CD8-positive, alpha-beta memory T cell (primary cell): ENCODE data around the gene USF2. TPM values are rescaled to one million over a fixed set of nuclear protein-coding genes. Genes with fewer than 3 reads are reported as not detected.

ENCODE experiments used
- CTCF ChIA-PET: fragments of 350-600 bp; sonication (Branson Sonifier 250); formaldehyde crosslinking; loops from one replicate; lab custom pipeline; 2021; ENCODE audit warnings: antibody characterized with exemption; lab: Charles Lee
- POLR2A ChIA-PET: fragments of 350-600 bp; sonication (Branson Sonifier 250); formaldehyde crosslinking; loops from one replicate; lab custom pipeline; 2021; ENCODE audit warnings: antibody characterized with exemption; lab: Charles Lee
- DNase-seq, 5 donors: peaks; one replicate each; pipeline versions ENCODE4 v3.0.0 to v3.0.0-alpha.2; 2020 to 2022; ENCODE audit warnings: mixed read lengths in 1 of 5
- H3K27ac ChIP-seq: one replicate; pipeline ENCODE4 v1.7.0; 2013; ENCODE audit warnings: low read depth, mild to moderate bottlenecking, low read length, moderate library complexity
- H3K27me3 ChIP-seq: 2 replicates; pipeline ENCODE4 v1.7.0; 2013; ENCODE audit warnings: low read length, mild to moderate bottlenecking; ENCODE audit not compliant: insufficient read depth, poor library complexity, severe bottlenecking
- H3K36me3 ChIP-seq: 2 replicates; pipeline ENCODE4 v1.7.0; 2013; ENCODE audit warnings: mild to moderate bottlenecking, low read length, moderate library complexity; ENCODE audit not compliant: insufficient read depth
- H3K4me1 ChIP-seq: 2 replicates; pipeline ENCODE4 v1.7.0; 2013; ENCODE audit warnings: mild to moderate bottlenecking, low read length, moderate library complexity; ENCODE audit not compliant: insufficient read depth
- H3K4me3 ChIP-seq: 2 replicates; pipeline ENCODE4 v1.7.0; 2013; ENCODE audit warnings: mild to moderate bottlenecking, low read length
- H3K9me3 ChIP-seq: 2 replicates; pipeline ENCODE4 v1.7.0; 2013; ENCODE audit warnings: mild to moderate bottlenecking, low read length
- H3K27ac Mint-ChIP-seq, 8 donors: one replicate each; pipeline ENCODE4 v1.8.0; 2020 to 2021; ENCODE audit warnings: mixed read lengths in 8 of 8, mild to moderate bottlenecking in 6 of 8, inconsistent platforms in 3 of 8, moderate library complexity in 3 of 8
- H3K27me3 Mint-ChIP-seq, 2 donors: one replicate each; pipeline ENCODE4 v1.8.0; 2020 to 2021; ENCODE audit warnings: mixed read lengths in 2 of 2, mild to moderate bottlenecking in 1 of 2, moderate library complexity in 1 of 2
- H3K36me3 Mint-ChIP-seq, 3 donors: one replicate each; pipeline ENCODE4 v1.8.0; 2020 to 2021; ENCODE audit warnings: mixed read lengths in 3 of 3, inconsistent platforms in 1 of 3, mild to moderate bottlenecking in 1 of 3
- H3K4me1 Mint-ChIP-seq, 3 donors: one replicate each; pipeline ENCODE4 v1.8.0; 2020 to 2021; ENCODE audit warnings: mixed read lengths in 3 of 3, inconsistent platforms in 1 of 3, mild to moderate bottlenecking in 1 of 3
- H3K4me3 Mint-ChIP-seq, 7 donors: one replicate each; pipeline ENCODE4 v1.8.0; 2020 to 2021; ENCODE audit warnings: mixed read lengths in 7 of 7, mild to moderate bottlenecking in 6 of 7, moderate library complexity in 4 of 7, inconsistent platforms in 2 of 7
- H3K9me3 Mint-ChIP-seq, 5 donors: one replicate each; pipeline ENCODE4 v1.8.0; 2020 to 2022; ENCODE audit warnings: mixed read lengths in 5 of 5, mild to moderate bottlenecking in 3 of 5, moderate library complexity in 2 of 5, inconsistent platforms in 1 of 5
- polyA plus RNA-seq: library from polyadenylated mRNA; unstranded; fragments of 300-500 nt; fragmentation: Illumina TruSeq; gene quantifications from one replicate; pipeline ENCODE4 v1.2.3, GENCODE V29; 2021
- total RNA-seq, 2 experiments: library from RNA; stranded (reverse); gene quantifications; one replicate each; pipeline ENCODE4 v1.2.3, GENCODE V29; 2021

The USF2 gene
- total and polyA plus RNA-seq, 3 experiments from 2014 or later, result 9.2 to 132 (median 125) TPM

DNA sequence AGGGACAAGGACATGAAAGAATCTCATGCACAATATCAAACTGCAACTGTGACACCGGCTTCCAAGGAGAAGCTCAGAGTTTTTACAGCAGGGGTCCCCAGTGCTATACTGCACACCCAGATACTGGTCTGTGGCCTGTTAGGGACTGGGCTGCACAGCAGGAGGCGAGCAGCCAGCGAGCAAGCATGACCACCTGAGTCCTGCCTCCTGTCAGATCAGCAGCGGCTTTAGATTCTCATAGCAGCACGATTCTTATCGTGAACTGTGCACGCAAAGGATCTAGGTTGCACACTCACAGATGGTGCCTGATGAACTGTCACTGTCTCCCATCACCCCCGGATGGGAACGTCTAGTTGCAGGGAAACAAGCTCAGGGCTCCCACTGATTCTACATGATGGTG, 47.1 kb downstream of the USF2 start:
- H3K27me3 Mint-ChIP-seq, result peaks cover 5 to 6% of the 10 kb centered on the region in 2 donors
- no peaks in the 10 kb centered on the region for H3K4me1 ChIP-seq
- no peak overlapping the region for H3K27ac Mint-ChIP-seq
- no peaks in the 10 kb centered on the region for H3K27me3 ChIP-seq
- no peaks in the 10 kb centered on the region for H3K36me3 Mint-ChIP-seq
- no peak overlapping the region for H3K27ac ChIP-seq
- H3K9me3 Mint-ChIP-seq, result no peaks in the 10 kb centered on the region
- H3K4me3 Mint-ChIP-seq, result no peak overlapping the region
- H3K9me3 ChIP-seq, result no peaks in the 10 kb centered on the region
- no peak for DNase-seq
- H3K4me3 ChIP-seq, result no peak overlapping the region
- ChIA-PET POLR2A (no interaction called here), CTCF (no interaction called here)
- H3K4me1 Mint-ChIP-seq, result peaks cover 2 to 6% (median 3%) of the 10 kb centered on the region in 3 donors
- H3K36me3 ChIP-seq, result no peaks in the 10 kb centered on the region

GRCh38 chr19:35316560-35316959, 47.8 kb downstream of the USF2 start:
- DNase-seq, result no peak
- H3K4me1 ChIP-seq, result no peaks in the 10 kb centered on the region
- no peaks in the 10 kb centered on the region for H3K36me3 Mint-ChIP-seq
- no peak overlapping the region for H3K4me3 Mint-ChIP-seq
- CTCF ChIA-PET, result no interaction called here
- no peaks in the 10 kb centered on the region for H3K9me3 ChIP-seq
- peaks cover 2 to 6% (median 3%) of the 10 kb centered on the region in 3 donors for H3K4me1 Mint-ChIP-seq
- POLR2A ChIA-PET, result no interaction called here
- peaks cover 5 to 7% of the 10 kb centered on the region in 2 donors for H3K27me3 Mint-ChIP-seq
- peaks cover 0 to 2% (median 0%) of the 10 kb centered on the region in 5 donors for H3K9me3 Mint-ChIP-seq
- H3K27ac Mint-ChIP-seq, result no peak overlapping the region
- no peak overlapping the region for H3K4me3 ChIP-seq
- H3K36me3 ChIP-seq, result no peaks in the 10 kb centered on the region
- no peaks in the 10 kb centered on the region for H3K27me3 ChIP-seq
- H3K27ac ChIP-seq, result no peak overlapping the region

GRCh38 chr19:35317464-35318043, 48.8 kb downstream of the USF2 start:
- Histone ChIP-seq H3K36me3 (no peaks in the 10 kb centered on the region), H3K27ac (no peak overlapping the region), H3K27me3 (no peaks in the 10 kb centered on the region), H3K4me1 (no peaks in the 10 kb centered on the region), H3K9me3 (no peaks in the 10 kb centered on the region), H3K4me3 (no peak overlapping the region)
- peaks cover 0 to 9% (median 0%) of the 10 kb centered on the region in 5 donors for H3K9me3 Mint-ChIP-seq
- H3K27ac Mint-ChIP-seq, result peak overlapping the region in 2 of 8 donors; percentile 47 to 89
- DNase-seq, result no peak
- H3K36me3 Mint-ChIP-seq, result no peaks in the 10 kb centered on the region
- H3K27me3 Mint-ChIP-seq, result peaks cover 8 to 9% of the 10 kb centered on the region in 2 donors
- H3K4me3 Mint-ChIP-seq, result no peak overlapping the region
- H3K4me1 Mint-ChIP-seq, result peaks cover 2 to 6% (median 3%) of the 10 kb centered on the region in 3 donors
- POLR2A ChIA-PET, result no interaction called here
- CTCF ChIA-PET, result no interaction called here

GRCh38 chr19:35318679-35319448, 50.1 kb downstream of the USF2 start:
- Mint-ChIP-seq H3K36me3 (no peaks in the 10 kb centered on the region), H3K27me3 (peaks cover 8 to 9% of the 10 kb centered on the region in 2 donors), H3K9me3 (peaks cover 0 to 9% (median 0%) of the 10 kb centered on the region in 5 donors), H3K4me3 (no peak overlapping the region), H3K27ac (peak overlapping the region in 1 of 8 donors; percentile 47), H3K4me1 (peaks cover 2 to 6% (median 3%) of the 10 kb centered on the region in 3 donors)
- POLR2A ChIA-PET, result no interaction called here
- Histone ChIP-seq H3K27ac (peak overlapping the region; percentile 16), H3K27me3 (no peaks in the 10 kb centered on the region), H3K4me3 (no peak overlapping the region), H3K36me3 (no peaks in the 10 kb centered on the region), H3K9me3 (no peaks in the 10 kb centered on the region), H3K4me1 (no peaks in the 10 kb centered on the region)
- CTCF ChIA-PET, result interaction anchor here (1.2 kb wide), 1 partner anchor 26 kb away, joined by 3 read pairs; no protein-coding TSS in a partner anchor
- DNase-seq, result no peak

DNA sequence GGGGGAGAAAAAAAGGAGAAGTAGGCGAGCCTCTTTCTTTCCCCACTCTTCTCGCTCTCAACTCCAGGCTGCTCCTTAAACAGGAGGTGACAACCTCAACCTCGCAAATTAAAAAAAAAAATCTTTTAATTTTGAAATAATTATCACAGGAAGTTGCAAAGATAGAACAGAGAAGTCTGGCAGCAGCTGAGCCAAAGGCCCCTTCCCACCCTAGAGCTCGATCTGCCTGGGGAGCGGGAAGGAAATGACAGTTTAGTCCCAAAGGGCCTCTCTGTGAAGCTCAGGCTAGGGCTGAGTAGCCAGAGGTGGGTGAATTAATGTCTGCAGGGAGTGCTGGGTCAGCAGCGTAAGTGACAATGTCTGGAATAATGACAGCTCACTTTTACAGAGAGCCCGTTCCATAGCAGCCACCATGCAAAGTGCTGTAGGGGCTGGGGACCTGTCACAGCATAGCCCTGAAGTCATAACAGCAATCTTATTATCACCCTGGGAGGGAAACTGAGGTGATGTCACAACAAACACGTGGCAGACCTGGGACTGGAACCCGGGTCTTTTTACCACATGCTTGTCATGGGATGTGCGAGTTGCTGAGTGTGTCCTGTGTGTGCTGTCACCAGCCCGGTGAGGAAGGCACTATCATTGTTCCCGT, 51.4 kb downstream of the USF2 start:
- Mint-ChIP-seq H3K9me3 (peaks cover 0 to 9% (median 0%) of the 10 kb centered on the region in 5 donors), H3K27ac (no peak overlapping the region), H3K4me1 (peaks cover 2 to 6% (median 3%) of the 10 kb centered on the region in 3 donors), H3K36me3 (no peaks in the 10 kb centered on the region), H3K4me3 (no peak overlapping the region), H3K27me3 (peaks cover 8 to 9% of the 10 kb centered on the region in 2 donors)
- CTCF ChIA-PET, result interaction anchor here (1.2 kb wide), 1 partner anchor 24 kb away, joined by 3 read pairs; no protein-coding TSS in a partner anchor
- DNase-seq, result no peak
- Histone ChIP-seq H3K36me3 (no peaks in the 10 kb centered on the region), H3K9me3 (no peaks in the 10 kb centered on the region), H3K27ac (no peak overlapping the region), H3K27me3 (no peaks in the 10 kb centered on the region), H3K4me1 (no peaks in the 10 kb centered on the region), H3K4me3 (no peak overlapping the region)
- POLR2A ChIA-PET, result no interaction called here

- H3K4me1 ChIP-seq, result no peaks in the 10 kb centered on the region
Observed at GRCh38 chr19:35321291-35321690, 52.5 kb downstream of the USF2 start.

GRCh38 chr19:35322014-35322413, 53.3 kb downstream of the USF2 start:
- no peaks in the 10 kb centered on the region for H3K27me3 ChIP-seq

More at GRCh38 chr19:35321291-35321690, 52.5 kb downstream of the USF2 start:
- POLR2A ChIA-PET, result no interaction called here
- H3K36me3 ChIP-seq, result no peaks in the 10 kb centered on the region
- H3K9me3 ChIP-seq, result no peaks in the 10 kb centered on the region
- no peaks in the 10 kb centered on the region for H3K36me3 Mint-ChIP-seq
- H3K4me1 Mint-ChIP-seq, result peaks cover 2 to 6% (median 3%) of the 10 kb centered on the region in 3 donors
- no peak overlapping the region for H3K27ac ChIP-seq
- no peak overlapping the region for H3K4me3 Mint-ChIP-seq
- H3K9me3 Mint-ChIP-seq, result peaks cover 0 to 9% (median 0%) of the 10 kb centered on the region in 5 donors
- H3K4me3 ChIP-seq, result no peak overlapping the region
- no peaks in the 10 kb centered on the region for H3K27me3 ChIP-seq
- no peak for DNase-seq
- no peak overlapping the region for H3K27ac Mint-ChIP-seq
- CTCF ChIA-PET, result no interaction called here
- peaks cover 8 to 9% of the 10 kb centered on the region in 2 donors for H3K27me3 Mint-ChIP-seq

DNA sequence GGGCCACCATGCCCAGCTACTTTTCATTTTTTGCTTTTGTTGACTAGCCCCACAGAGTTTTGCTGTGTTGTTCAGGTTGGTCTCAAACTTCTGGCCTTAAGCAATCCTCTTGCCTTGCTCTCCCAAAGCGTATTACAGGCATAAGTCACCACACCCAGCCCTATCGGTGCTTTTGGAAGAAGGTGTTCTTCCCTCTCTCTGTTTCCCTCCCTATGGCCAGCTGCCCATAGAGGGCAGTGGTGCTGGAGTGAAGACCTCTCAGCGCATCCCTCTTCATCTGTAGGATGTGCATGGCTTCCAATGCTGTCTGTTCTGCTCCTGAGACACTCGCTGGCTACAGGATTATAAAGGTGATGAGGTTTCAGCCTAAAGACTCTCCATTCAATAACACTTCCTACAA, 58.9 kb downstream of the USF2 start:
- ChIA-PET CTCF (no interaction called here), POLR2A (no interaction called here)
- Histone ChIP-seq H3K27me3 (peaks cover 1% of the 10 kb centered on the region), H3K9me3 (no peaks in the 10 kb centered on the region), H3K27ac (no peak overlapping the region), H3K4me1 (peaks cover 2% of the 10 kb centered on the region), H3K4me3 (no peak overlapping the region), H3K36me3 (no peaks in the 10 kb centered on the region)
- no peak for DNase-seq
- peaks cover 5 to 38% of the 10 kb centered on the region in 2 donors for H3K27me3 Mint-ChIP-seq
- no peaks in the 10 kb centered on the region for H3K36me3 Mint-ChIP-seq
- H3K9me3 Mint-ChIP-seq, result no peaks in the 10 kb centered on the region
- no peak overlapping the region for H3K27ac Mint-ChIP-seq
- H3K4me3 Mint-ChIP-seq, result no peak overlapping the region
- peaks cover 0 to 2% (median 1%) of the 10 kb centered on the region in 3 donors for H3K4me1 Mint-ChIP-seq

More at GRCh38 chr19:35322014-35322413, 53.3 kb downstream of the USF2 start:
- ChIA-PET POLR2A (no interaction called here), CTCF (no interaction called here)
- Mint-ChIP-seq H3K36me3 (no peaks in the 10 kb centered on the region), H3K27me3 (peaks cover 8 to 9% of the 10 kb centered on the region in 2 donors), H3K9me3 (peaks cover 0 to 9% (median 0%) of the 10 kb centered on the region in 5 donors), H3K4me3 (no peak overlapping the region), H3K27ac (no peak overlapping the region), H3K4me1 (peaks cover 2 to 6% (median 3%) of the 10 kb centered on the region in 3 donors)
- H3K36me3 ChIP-seq, result no peaks in the 10 kb centered on the region
- DNase-seq, result no peak
- H3K9me3 ChIP-seq, result no peaks in the 10 kb centered on the region
- no peaks in the 10 kb centered on the region for H3K4me1 ChIP-seq
- H3K27ac ChIP-seq, result no peak overlapping the region
- no peak overlapping the region for H3K4me3 ChIP-seq
